SK-N-SH (cell line): ENCODE data around the gene NME8.

Source experiments
- CTCF ChIP-seq: fragments of 200-600 bp; sonication (generic); IDR thresholded peaks from 2 replicates; pipeline ENCODE4 v1.6.1; 2017; ENCODE audit warnings: antibody characterized with exemption, mild to moderate bottlenecking, moderate library complexity
- NFIC ChIP-seq: IDR thresholded peaks from 2 replicates; pipeline ENCODE4 v1.4.0; 2012; ENCODE audit warnings: borderline replicate concordance
- POLR2AphosphoS5 ChIP-seq: IDR thresholded peaks from 2 replicates; pipeline ENCODE4 v1.6.1; 2012; ENCODE audit warnings: low read depth, low read length
- RAD21 ChIP-seq: IDR thresholded peaks from 2 replicates; pipeline ENCODE4 v1.6.1; 2012; ENCODE audit warnings: mild to moderate bottlenecking, low read length
- USF2 ChIP-seq: fragments of 150-350 bp; IDR thresholded peaks from 2 replicates; pipeline ENCODE4 v1.6.1; 2017; ENCODE audit warnings: antibody characterized with exemption, low read length, low read depth, borderline replicate concordance
- YY1 ChIP-seq: IDR thresholded peaks from 2 replicates; pipeline ENCODE4 v1.4.0; 2012; ENCODE audit warnings: low read depth, mild to moderate bottlenecking
- TF ChIP-seq, protein P1 (sequence below): IDR thresholded peaks from 2 replicates; pipeline ENCODE4 v1.4.0; 2012; ENCODE audit warnings: low read depth, borderline replicate concordance
- TF ChIP-seq, protein P2 (sequence below): IDR thresholded peaks from 2 replicates; pipeline ENCODE4 v1.6.1; 2012; ENCODE audit warnings: mild to moderate bottlenecking, low read depth, low read length, moderate library complexity

GRCh38 chr7:37943905-37944736 is 95.7 kb downstream of the NME8 start:
- TF ChIP-seq, protein P1, sequence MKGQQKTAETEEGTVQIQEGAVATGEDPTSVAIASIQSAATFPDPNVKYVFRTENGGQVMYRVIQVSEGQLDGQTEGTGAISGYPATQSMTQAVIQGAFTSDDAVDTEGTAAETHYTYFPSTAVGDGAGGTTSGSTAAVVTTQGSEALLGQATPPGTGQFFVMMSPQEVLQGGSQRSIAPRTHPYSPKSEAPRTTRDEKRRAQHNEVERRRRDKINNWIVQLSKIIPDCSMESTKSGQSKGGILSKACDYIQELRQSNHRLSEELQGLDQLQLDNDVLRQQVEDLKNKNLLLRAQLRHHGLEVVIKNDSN, result no peak
- TF ChIP-seq POLR2AphosphoS5 (no peak), YY1 (no peak), CTCF (no peak), NFIC (no peak), RAD21 (no peak), USF2 (no peak)
- TF ChIP-seq, protein P2, sequence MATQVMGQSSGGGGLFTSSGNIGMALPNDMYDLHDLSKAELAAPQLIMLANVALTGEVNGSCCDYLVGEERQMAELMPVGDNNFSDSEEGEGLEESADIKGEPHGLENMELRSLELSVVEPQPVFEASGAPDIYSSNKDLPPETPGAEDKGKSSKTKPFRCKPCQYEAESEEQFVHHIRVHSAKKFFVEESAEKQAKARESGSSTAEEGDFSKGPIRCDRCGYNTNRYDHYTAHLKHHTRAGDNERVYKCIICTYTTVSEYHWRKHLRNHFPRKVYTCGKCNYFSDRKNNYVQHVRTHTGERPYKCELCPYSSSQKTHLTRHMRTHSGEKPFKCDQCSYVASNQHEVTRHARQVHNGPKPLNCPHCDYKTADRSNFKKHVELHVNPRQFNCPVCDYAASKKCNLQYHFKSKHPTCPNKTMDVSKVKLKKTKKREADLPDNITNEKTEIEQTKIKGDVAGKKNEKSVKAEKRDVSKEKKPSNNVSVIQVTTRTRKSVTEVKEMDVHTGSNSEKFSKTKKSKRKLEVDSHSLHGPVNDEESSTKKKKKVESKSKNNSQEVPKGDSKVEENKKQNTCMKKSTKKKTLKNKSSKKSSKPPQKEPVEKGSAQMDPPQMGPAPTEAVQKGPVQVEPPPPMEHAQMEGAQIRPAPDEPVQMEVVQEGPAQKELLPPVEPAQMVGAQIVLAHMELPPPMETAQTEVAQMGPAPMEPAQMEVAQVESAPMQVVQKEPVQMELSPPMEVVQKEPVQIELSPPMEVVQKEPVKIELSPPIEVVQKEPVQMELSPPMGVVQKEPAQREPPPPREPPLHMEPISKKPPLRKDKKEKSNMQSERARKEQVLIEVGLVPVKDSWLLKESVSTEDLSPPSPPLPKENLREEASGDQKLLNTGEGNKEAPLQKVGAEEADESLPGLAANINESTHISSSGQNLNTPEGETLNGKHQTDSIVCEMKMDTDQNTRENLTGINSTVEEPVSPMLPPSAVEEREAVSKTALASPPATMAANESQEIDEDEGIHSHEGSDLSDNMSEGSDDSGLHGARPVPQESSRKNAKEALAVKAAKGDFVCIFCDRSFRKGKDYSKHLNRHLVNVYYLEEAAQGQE, result no peak
